Activated naive CD8-positive, alpha-beta T cell treated with anti-CD3 and anti-CD28 coated beads for 36 hours (primary cell): ENCODE measurements around the gene SRGAP1. TPM values are rescaled to one million over a fixed set of nuclear protein-coding genes. Genes with fewer than 3 reads are reported as not detected.
A peak's percentile ranks its signal among the peaks of the same experiment; 100 is the strongest.
"Not testable (repeated sequence)": the region's sequence is repeated elsewhere in the genome, so short reads cannot be mapped to it uniquely, and the experiment has no call there.

Experiments
- DNase-seq: peaks from one replicate; pipeline ENCODE4 v3.0.0; 2021
- H3K27ac Mint-ChIP-seq: one replicate; pipeline ENCODE4 v1.8.0; 2022; ENCODE audit warnings: mild to moderate bottlenecking, moderate library complexity, mixed read lengths
- H3K27me3 Mint-ChIP-seq: one replicate; pipeline ENCODE4 v1.8.0; 2022; ENCODE audit warnings: mild to moderate bottlenecking, mixed read lengths
- H3K36me3 Mint-ChIP-seq: one replicate; pipeline ENCODE4 v1.8.0; 2021; ENCODE audit warnings: mild to moderate bottlenecking, mixed read lengths
- H3K4me1 Mint-ChIP-seq: one replicate; pipeline ENCODE4 v1.8.0; 2021; ENCODE audit warnings: mixed read lengths
- H3K4me3 Mint-ChIP-seq: one replicate; pipeline ENCODE4 v1.8.0; 2022; ENCODE audit warnings: mild to moderate bottlenecking, moderate library complexity, mixed read lengths
- H3K9me3 Mint-ChIP-seq: one replicate; pipeline ENCODE4 v1.8.0; 2022; ENCODE audit warnings: mixed read lengths
- total RNA-seq, 2 experiments: library from RNA; stranded (reverse); gene quantifications; one replicate each; pipeline ENCODE4 v1.2.3, GENCODE V29; 2021

SRGAP1 gene
- total RNA-seq, 2 experiments from 2014 or later = 0.02 to 0.18 TPM

DNA sequence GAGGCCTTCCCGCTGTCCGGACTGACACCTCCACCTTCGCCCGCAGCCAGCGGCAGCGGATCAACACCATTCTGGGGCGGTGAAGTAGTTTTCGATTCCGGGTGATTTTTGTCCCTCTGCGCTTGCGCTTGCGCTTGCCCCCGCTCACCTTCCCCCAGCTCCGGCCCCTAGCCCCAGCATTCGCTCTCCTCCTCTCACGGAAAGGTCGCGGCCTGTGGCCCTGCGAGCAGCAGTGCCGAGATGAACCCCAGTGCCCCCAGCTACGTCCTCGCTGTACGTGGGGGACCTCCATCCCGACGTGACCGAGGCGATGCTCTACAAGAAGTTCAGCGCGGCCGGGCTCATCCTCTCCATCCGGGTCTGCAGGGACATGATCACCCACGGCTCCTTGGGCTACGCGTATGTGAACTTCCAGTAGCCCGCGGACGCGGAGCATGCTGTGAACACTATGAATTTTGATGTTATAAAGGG is 22.7 kb upstream of the SRGAP1 start:
- peak; percentile 17 for DNase-seq
- Mint-ChIP-seq H3K27ac (peak overlapping the region; percentile 82), H3K4me3 (peak overlapping the region; percentile 81)

DNA sequence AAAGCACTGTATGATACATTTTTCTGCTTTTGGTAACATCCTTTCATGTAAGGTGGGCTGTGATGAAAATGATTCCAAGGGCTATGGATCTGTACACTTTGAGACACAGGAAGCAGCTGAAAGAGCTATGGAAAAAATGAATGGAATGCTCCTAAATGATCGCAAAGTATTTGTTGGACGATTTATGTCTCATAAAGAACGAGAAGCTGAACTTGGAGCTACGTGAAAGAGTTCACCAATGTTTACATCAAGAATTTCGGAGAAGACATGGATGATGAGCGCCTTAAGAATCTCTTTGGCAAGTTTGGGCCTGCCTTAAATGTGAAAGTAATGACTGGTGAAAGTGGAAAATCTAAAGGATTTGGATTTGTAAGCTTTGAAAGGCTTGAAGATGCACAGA is 22.1 kb upstream of the SRGAP1 start:
- H3K27ac Mint-ChIP-seq = no peak overlapping the region
- peaks cover 8% of the 10 kb centered on the region for H3K9me3 Mint-ChIP-seq
- H3K4me1 Mint-ChIP-seq = peaks cover 2% of the 10 kb centered on the region
- H3K27me3 Mint-ChIP-seq = peaks cover 56% of the 10 kb centered on the region
- DNase-seq = no peak
- peak overlapping the region; percentile 81 for H3K4me3 Mint-ChIP-seq
- H3K36me3 Mint-ChIP-seq = peaks cover 8% of the 10 kb centered on the region

More for the DNA sequence above, 22.7 kb upstream of the SRGAP1 start:
- Mint-ChIP-seq H3K27me3 (peaks cover 59% of the 10 kb centered on the region), H3K4me1 (peaks cover 2% of the 10 kb centered on the region), H3K36me3 (peaks cover 8% of the 10 kb centered on the region), H3K9me3 (peaks cover 8% of the 10 kb centered on the region)

DNA sequence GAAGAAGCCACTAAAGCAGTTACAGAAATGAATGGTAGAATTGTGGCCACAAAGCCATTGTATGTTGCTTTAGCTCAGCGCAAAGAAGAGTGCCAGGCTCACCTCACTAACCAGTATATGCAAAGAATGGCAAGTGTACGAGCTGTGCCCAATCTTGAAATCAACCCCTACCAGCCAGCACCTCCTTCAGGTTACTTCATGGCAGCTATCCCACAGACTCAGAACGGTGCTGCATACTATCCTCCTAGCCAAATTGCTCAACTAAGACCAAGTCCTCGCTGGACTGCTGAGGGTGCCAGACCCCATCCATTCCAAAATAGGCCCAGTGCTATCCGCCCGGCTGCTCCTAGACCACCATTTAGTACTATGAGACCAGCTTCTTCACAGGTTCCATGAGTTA is 21.5 kb upstream of the SRGAP1 start:
- peaks cover 2% of the 10 kb centered on the region for H3K4me1 Mint-ChIP-seq
- H3K4me3 Mint-ChIP-seq = no peak overlapping the region
- H3K27me3 Mint-ChIP-seq = peaks cover 56% of the 10 kb centered on the region
- no peak overlapping the region for H3K27ac Mint-ChIP-seq
- H3K36me3 Mint-ChIP-seq = peaks cover 8% of the 10 kb centered on the region
- peaks cover 8% of the 10 kb centered on the region for H3K9me3 Mint-ChIP-seq
- DNase-seq = no peak

- H3K27me3 Mint-ChIP-seq = peaks cover 36% of the 10 kb centered on the region
- H3K4me3 Mint-ChIP-seq = no peak overlapping the region
- DNase-seq = no peak
- H3K9me3 Mint-ChIP-seq = peaks cover 3% of the 10 kb centered on the region
- H3K36me3 Mint-ChIP-seq = peaks cover 9% of the 10 kb centered on the region
- peaks cover 2% of the 10 kb centered on the region for H3K4me1 Mint-ChIP-seq
- H3K27ac Mint-ChIP-seq = no peak overlapping the region
These were observed 18.4 kb upstream of the SRGAP1 start for GRCh38 chr12:63826006-63826585.

DNA sequence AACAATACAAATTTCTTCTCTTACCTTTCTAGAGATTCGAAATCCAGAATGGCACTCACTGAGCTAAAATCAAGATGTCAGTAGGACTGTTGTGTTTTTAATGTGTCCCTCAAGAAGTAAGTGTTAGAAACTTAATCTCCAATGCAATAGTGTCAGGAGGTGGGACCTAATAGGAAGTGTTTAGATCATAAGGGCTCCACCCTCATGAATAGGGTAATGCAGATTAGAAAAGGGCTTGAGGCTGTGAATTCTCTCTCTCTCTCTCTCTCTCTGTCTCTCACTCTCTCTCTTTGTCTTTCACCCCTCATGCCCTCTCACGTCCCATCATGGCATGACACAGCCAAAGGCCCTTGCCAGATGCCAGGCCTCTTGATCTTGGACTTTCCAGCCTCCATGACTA is 15.6 kb upstream of the SRGAP1 start:
- Mint-ChIP-seq H3K4me1 (no peaks in the 10 kb centered on the region), H3K4me3 (no peak overlapping the region), H3K9me3 (peaks cover 3% of the 10 kb centered on the region), H3K27ac (no peak overlapping the region), H3K36me3 (peaks cover 3% of the 10 kb centered on the region), H3K27me3 (peaks cover 15% of the 10 kb centered on the region)
- DNase-seq = no peak

- Mint-ChIP-seq H3K27ac (no peak overlapping the region), H3K27me3 (peaks cover 5% of the 10 kb centered on the region), H3K4me1 (no peaks in the 10 kb centered on the region), H3K36me3 (no peaks in the 10 kb centered on the region), H3K9me3 (no peaks in the 10 kb centered on the region), H3K4me3 (no peak overlapping the region)
- no peak for DNase-seq
These were observed 8.5 kb upstream of the SRGAP1 start for GRCh38 chr12:63836046-63836445.

GRCh38 chr12:63836936-63837335 is 7.6 kb upstream of the SRGAP1 start:
- Mint-ChIP-seq H3K27ac (no peak overlapping the region), H3K4me1 (no peaks in the 10 kb centered on the region), H3K4me3 (no peak overlapping the region), H3K27me3 (peaks cover 7% of the 10 kb centered on the region), H3K9me3 (no peaks in the 10 kb centered on the region), H3K36me3 (no peaks in the 10 kb centered on the region)
- DNase-seq = no peak

- Mint-ChIP-seq H3K4me1 (peaks cover 3% of the 10 kb centered on the region), H3K36me3 (no peaks in the 10 kb centered on the region), H3K27ac (no peak overlapping the region), H3K27me3 (peaks cover 14% of the 10 kb centered on the region), H3K9me3 (no peaks in the 10 kb centered on the region), H3K4me3 (no peak overlapping the region)
- no peak for DNase-seq
These were observed 6.1 kb upstream of the SRGAP1 start for GRCh38 chr12:63838411-63838810.

- Mint-ChIP-seq H3K27ac (no peak overlapping the region), H3K36me3 (no peaks in the 10 kb centered on the region), H3K9me3 (no peaks in the 10 kb centered on the region), H3K4me3 (no peak overlapping the region), H3K27me3 (peaks cover 29% of the 10 kb centered on the region), H3K4me1 (peaks cover 8% of the 10 kb centered on the region)
- DNase-seq = no peak
These were observed 3.5 kb upstream of the SRGAP1 start for GRCh38 chr12:63841011-63841410.

- H3K4me1 Mint-ChIP-seq = peaks cover 8% of the 10 kb centered on the region
- no peak for DNase-seq
- H3K27me3 Mint-ChIP-seq = peaks cover 35% of the 10 kb centered on the region
- no peak overlapping the region for H3K4me3 Mint-ChIP-seq
- H3K9me3 Mint-ChIP-seq = no peaks in the 10 kb centered on the region
- H3K27ac Mint-ChIP-seq = no peak overlapping the region
- H3K36me3 Mint-ChIP-seq = no peaks in the 10 kb centered on the region
These were observed 2.9 kb upstream of the SRGAP1 start for GRCh38 chr12:63841571-63841970.

DNA sequence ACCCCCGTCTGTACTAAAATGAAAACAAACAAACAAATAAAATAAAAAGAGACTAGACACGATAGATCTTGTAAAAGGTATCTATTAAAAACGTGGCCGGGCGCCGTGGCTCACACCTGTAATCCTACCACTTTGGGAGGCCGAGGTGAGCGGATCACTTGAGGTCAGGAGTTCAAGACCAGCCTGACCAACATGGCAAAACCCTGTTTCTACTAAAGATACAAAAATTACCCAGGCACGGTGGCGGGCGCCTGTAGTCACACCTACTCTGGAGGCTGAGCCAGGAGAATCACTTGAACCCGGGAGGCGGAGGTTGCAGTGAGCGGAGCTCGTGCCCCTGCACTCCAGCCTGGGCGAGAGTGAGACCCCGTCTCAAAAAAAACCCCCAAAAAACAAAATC is 1.8 kb upstream of the SRGAP1 start:
- not testable (repeated sequence) for DNase-seq, H3K4me1 Mint-ChIP-seq, H3K9me3 Mint-ChIP-seq, H3K27ac Mint-ChIP-seq, H3K36me3 Mint-ChIP-seq
- H3K27me3 Mint-ChIP-seq = peaks cover 36% of the 10 kb centered on the region
- H3K4me3 Mint-ChIP-seq = peak overlapping the region; percentile 66

- Mint-ChIP-seq H3K4me3 (peak overlapping the region; percentile 66), H3K9me3 (no peaks in the 10 kb centered on the region), H3K27ac (no peak overlapping the region), H3K27me3 (peaks cover 39% of the 10 kb centered on the region), H3K4me1 (peaks cover 8% of the 10 kb centered on the region), H3K36me3 (no peaks in the 10 kb centered on the region)
- DNase-seq = no peak
These were observed 1.2 kb upstream of the SRGAP1 start for GRCh38 chr12:63843254-63843720.

DNA sequence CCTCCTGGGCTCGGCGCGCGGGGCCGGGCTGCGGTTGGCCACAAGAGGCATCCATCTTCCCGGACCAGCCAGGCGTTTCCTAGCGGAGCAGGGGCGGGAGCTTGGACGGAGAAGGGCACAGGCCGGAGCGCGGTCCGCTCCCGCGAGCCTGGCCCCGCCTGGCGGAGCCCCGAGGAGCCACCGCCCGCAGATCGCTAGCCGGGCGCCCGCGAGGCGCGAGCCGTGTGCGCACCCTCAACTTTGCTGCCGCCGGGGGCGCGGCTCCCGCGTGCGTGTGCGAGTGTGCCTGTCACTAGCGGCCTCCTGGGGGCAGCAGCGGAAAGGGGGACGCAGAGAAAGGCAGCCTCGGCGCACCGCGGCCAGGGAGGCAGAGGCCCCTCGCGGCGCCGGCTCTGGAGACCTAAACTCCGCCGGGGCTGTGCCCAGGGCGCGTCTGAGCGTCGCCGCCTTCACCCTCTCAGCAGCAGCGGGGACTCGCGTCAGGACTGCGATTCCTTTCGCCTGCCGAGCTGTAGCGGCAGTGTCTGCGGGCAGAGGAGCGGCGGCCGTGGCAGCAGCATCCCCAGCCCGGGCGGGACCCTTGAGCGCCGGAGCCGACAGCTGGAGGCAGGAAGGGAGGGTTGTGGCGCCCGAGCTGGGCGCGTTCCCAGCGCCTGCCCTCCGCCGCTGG is 644 bp upstream of the SRGAP1 start:
- H3K4me1 Mint-ChIP-seq = peaks cover 8% of the 10 kb centered on the region
- peaks cover 39% of the 10 kb centered on the region for H3K27me3 Mint-ChIP-seq
- H3K27ac Mint-ChIP-seq = no peak overlapping the region
- DNase-seq = peak; percentile 88
- H3K9me3 Mint-ChIP-seq = no peaks in the 10 kb centered on the region
- H3K4me3 Mint-ChIP-seq = peak overlapping the region; percentile 57
- no peaks in the 10 kb centered on the region for H3K36me3 Mint-ChIP-seq

GRCh38 chr12:63845726-63846125 is 1.2 kb downstream of the SRGAP1 start:
- no peaks in the 10 kb centered on the region for H3K36me3 Mint-ChIP-seq
- no peaks in the 10 kb centered on the region for H3K9me3 Mint-ChIP-seq
- peaks cover 8% of the 10 kb centered on the region for H3K4me1 Mint-ChIP-seq
- DNase-seq = no peak
- H3K4me3 Mint-ChIP-seq = no peak overlapping the region
- peaks cover 43% of the 10 kb centered on the region for H3K27me3 Mint-ChIP-seq
- no peak overlapping the region for H3K27ac Mint-ChIP-seq

DNA sequence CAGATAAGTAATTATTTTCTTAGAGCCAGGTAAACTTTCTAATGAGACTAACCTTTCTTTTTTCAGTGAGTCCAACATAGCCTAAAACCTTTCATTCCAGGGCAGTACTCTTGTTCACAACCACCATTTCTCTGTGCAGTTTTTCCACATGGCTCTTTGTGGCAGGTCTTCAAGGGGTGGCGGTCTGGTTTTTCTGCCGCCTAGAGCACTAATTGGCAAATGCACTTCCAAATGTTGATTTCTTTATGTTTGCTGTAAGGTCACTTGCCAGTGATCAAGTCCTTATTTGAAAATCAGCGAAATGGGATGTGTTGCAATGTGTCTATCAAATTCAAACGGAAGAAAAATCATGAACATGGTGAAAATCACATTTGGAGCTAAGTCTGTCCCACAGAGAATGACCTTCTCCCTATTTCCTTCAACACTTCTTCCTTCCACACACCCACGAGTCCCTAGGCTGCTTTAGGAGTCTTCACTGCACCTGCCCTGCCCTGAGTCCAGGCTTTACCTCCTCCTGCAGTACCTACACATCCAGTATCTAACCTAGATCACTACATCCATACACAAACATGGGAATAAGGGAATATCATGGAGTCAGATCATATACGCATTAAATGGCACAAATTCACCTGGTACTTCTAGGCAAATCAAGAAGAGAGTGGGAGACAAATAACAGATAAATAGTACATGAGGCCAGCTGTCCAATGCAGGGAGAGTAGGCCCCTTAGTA is 1.9 kb downstream of the SRGAP1 start:
- Mint-ChIP-seq H3K27me3 (peaks cover 43% of the 10 kb centered on the region), H3K4me1 (peaks cover 8% of the 10 kb centered on the region)

More for the DNA sequence above, 1.9 kb downstream of the SRGAP1 start:
- Mint-ChIP-seq H3K27ac (no peak overlapping the region), H3K36me3 (no peaks in the 10 kb centered on the region), H3K4me3 (no peak overlapping the region), H3K9me3 (no peaks in the 10 kb centered on the region)
- no peak for DNase-seq
